Glomerular visceral epithelial cell (primary cell): Measurements from ENCODE around the gene FGFR1OP2.
"Not testable (repeated sequence)": the region's sequence is repeated elsewhere in the genome, so short reads cannot be mapped to it uniquely, and the experiment has no call there.

Experiments
- DNase-seq: peaks from one replicate; pipeline ENCODE4 v3.0.0-alpha.2; 2016; ENCODE audit errors: extremely low spot score

The FGFR1OP2 gene

GRCh38 chr12:26941215-26941594 lies 2.9 kb downstream of the FGFR1OP2 start:
- no peak for DNase-seq

GRCh38 chr12:26948309-26948708 lies 10.0 kb downstream of the FGFR1OP2 start:
- DNase-seq: no peak

GRCh38 chr12:26953447-26953846 lies 15.2 kb downstream of the FGFR1OP2 start:
- DNase-seq: no peak

GRCh38 chr12:26954027-26954426 lies 15.8 kb downstream of the FGFR1OP2 start:
- DNase-seq: no peak

- DNase-seq: not testable (repeated sequence)
These were observed 23.1 kb downstream of the FGFR1OP2 start for GRCh38 chr12:26961391-26961790.

GRCh38 chr12:26961803-26962202 lies 23.5 kb downstream of the FGFR1OP2 start:
- no peak for DNase-seq

GRCh38 chr12:26963413-26963812 lies 25.1 kb downstream of the FGFR1OP2 start:
- DNase-seq: no peak

- no peak for DNase-seq
These were observed 28.6 kb downstream of the FGFR1OP2 start for GRCh38 chr12:26966842-26967241.

- no peak for DNase-seq
These were observed 31.9 kb downstream of the FGFR1OP2 start for GRCh38 chr12:26970136-26970535.

- no peak for DNase-seq
These were observed 33.7 kb downstream of the FGFR1OP2 start for GRCh38 chr12:26971963-26972362.

GRCh38 chr12:26976687-26977086 lies 38.4 kb downstream of the FGFR1OP2 start:
- no peak for DNase-seq

- DNase-seq: no peak
These were observed 40.5 kb downstream of the FGFR1OP2 start for GRCh38 chr12:26978801-26979200.

GRCh38 chr12:26979733-26980132 lies 41.5 kb downstream of the FGFR1OP2 start:
- no peak for DNase-seq

- DNase-seq: no peak
These were observed 44.6 kb downstream of the FGFR1OP2 start for GRCh38 chr12:26982866-26983265.

GRCh38 chr12:26987634-26988424 lies 49.6 kb downstream of the FGFR1OP2 start:
- no peak for DNase-seq

GRCh38 chr12:26988703-26989102 lies 50.4 kb downstream of the FGFR1OP2 start:
- DNase-seq: no peak

GRCh38 chr12:26989873-26990272 lies 51.6 kb downstream of the FGFR1OP2 start:
- DNase-seq: no peak

- DNase-seq: no peak
These were observed 53.6 kb downstream of the FGFR1OP2 start for GRCh38 chr12:26991826-26992225.

- DNase-seq: no peak
These were observed 55.8 kb downstream of the FGFR1OP2 start for GRCh38 chr12:26994109-26994508.

- no peak for DNase-seq
These were observed 57.4 kb downstream of the FGFR1OP2 start for GRCh38 chr12:26995706-26996105.

- DNase-seq: no peak
These were observed 58.7 kb downstream of the FGFR1OP2 start for GRCh38 chr12:26997003-26997402.

GRCh38 chr12:27000961-27001360 lies 62.7 kb downstream of the FGFR1OP2 start:
- no peak for DNase-seq

- no peak for DNase-seq
These were observed 63.4 kb downstream of the FGFR1OP2 start for GRCh38 chr12:27001663-27002062.

- peak; percentile 35 for DNase-seq
These were observed 63.9 kb downstream of the FGFR1OP2 start for GRCh38 chr12:27002141-27002540.
